ENCODE data around the gene ERFE. TPM values are rescaled to one million over a fixed set of nuclear protein-coding genes. Genes with fewer than 3 reads are reported as not detected.
"Not testable (repeated sequence)": the region's sequence is repeated elsewhere in the genome, so short reads cannot be mapped to it uniquely, and the experiment has no call there.

The ERFE gene, protein sequence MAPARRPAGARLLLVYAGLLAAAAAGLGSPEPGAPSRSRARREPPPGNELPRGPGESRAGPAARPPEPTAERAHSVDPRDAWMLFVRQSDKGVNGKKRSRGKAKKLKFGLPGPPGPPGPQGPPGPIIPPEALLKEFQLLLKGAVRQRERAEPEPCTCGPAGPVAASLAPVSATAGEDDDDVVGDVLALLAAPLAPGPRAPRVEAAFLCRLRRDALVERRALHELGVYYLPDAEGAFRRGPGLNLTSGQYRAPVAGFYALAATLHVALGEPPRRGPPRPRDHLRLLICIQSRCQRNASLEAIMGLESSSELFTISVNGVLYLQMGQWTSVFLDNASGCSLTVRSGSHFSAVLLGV
- not detected for total RNA-seq

GRCh38 chr2:238158509-238159070 is at the start of gene ERFE:
ERFE (plus strand) TSS chr2:238158970; CDS start chr2:238159008, 38 bp downstream.
- CTCF ChIA-PET = interaction anchor here (0.7 to 0.8 kb wide), 2 partner anchors 9 to 99 kb away, joined by 3 to 4 read pairs; no protein-coding TSS in a partner anchor
- peaks cover 6% of the 10 kb centered on the region for H3K4me1 Mint-ChIP-seq (ENCODE audit: low read depth)
- peaks cover 14% of the 10 kb centered on the region for H3K27me3 Mint-ChIP-seq
- no peak within 1 kb of the TSS for H3K27ac Mint-ChIP-seq
- H3K9me3 Mint-ChIP-seq = peaks cover 2% of the 10 kb centered on the region
- no peaks in the 10 kb centered on the region for H3K36me3 Mint-ChIP-seq
- intact Hi-C loops (cut with micrococcal nuclease) = loop anchor here (2.0 kb wide), 1 partner anchor 104 kb away; no protein-coding TSS in a partner anchor
- peak within 1 kb of the TSS; percentile 56 for H3K4me3 Mint-ChIP-seq
- DNase-seq = peak; percentile 67
- POLR2A ChIA-PET = no interaction called here

DNA sequence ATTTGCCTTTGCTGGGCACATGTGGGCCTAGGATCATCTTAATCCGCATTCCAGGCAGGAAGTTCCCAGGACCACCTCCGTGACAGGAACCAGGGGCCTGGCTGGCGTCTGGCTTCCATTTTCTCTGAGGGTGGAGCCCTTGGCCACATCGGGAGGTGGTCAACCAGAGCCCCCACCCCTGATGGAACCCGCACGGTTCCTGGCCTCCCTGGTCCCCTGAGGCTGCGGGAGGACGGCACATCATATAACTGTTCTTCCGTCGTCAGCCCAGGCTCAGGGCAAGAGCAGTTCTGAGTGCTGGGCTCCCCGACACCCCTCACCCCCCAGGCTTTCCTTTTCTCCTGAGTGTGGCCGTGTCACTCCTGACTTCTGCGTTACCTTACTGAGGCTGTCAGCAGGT is 45.2 kb upstream of the ERFE start:
- DNase-seq = no peak
- POLR2A ChIA-PET = no interaction called here
- intact Hi-C loops (cut with micrococcal nuclease) = no loop called here

GRCh38 chr2:238114331-238114841 is 44.4 kb upstream of the ERFE start:
- CTCF ChIA-PET = no interaction called here
- Mint-ChIP-seq H3K27ac (no peak overlapping the region), H3K4me3 (no peak overlapping the region), H3K9me3 (peaks cover 7% of the 10 kb centered on the region), H3K4me1 (ENCODE audit: low read depth) (no peaks in the 10 kb centered on the region), H3K27me3 (peaks cover 9% of the 10 kb centered on the region), H3K36me3 (peaks cover 2% of the 10 kb centered on the region)
- POLR2A ChIA-PET = no interaction called here
- intact Hi-C loops (cut with micrococcal nuclease) = no loop called here
- DNase-seq = no peak

More for the DNA sequence above, 45.2 kb upstream of the ERFE start:
- Mint-ChIP-seq H3K27ac (no peak overlapping the region), H3K9me3 (peaks cover 7% of the 10 kb centered on the region), H3K4me3 (no peak overlapping the region), H3K27me3 (peaks cover 7% of the 10 kb centered on the region), H3K4me1 (ENCODE audit: low read depth) (peaks cover 3% of the 10 kb centered on the region), H3K36me3 (peaks cover 2% of the 10 kb centered on the region)
- CTCF ChIA-PET = no interaction called here

DNA sequence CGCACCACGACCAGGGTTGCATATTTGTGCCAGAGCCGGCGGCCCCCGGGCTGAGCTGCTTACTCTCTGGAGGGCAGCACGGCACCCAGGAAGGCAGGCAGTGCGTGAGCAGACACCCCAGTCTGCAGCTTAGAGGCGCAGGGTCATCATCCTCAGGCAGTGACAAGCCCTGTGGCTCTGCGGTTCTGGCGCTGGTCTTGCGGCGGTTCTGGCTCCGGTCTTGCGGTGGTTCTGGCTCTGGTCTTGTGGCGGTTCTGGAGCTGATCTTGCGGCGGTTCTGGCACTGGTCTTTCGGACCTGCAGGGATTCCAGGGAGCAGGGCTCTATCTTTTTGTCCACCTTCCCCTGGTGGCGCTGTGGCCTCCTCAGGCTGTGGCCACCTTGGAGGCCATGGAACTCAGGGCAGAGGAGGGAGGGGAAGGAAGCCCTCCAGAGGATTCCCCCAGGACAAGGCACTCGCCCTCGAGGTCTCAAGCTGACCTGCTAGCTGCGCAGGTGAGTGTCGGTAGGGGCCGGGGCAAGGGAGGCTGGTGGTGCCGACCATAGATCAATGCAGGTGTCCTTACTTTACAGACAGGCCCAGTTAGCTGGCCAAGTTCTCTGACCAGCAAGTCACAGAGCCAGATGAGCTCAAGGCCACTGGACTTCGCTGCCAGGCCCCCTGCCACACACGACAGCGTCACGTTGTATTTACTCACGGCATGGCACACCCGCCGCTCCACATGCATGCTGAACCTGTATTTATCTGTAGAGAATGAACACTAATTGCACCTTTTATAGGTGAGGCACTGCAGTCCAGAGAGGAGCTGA is 43.7 kb upstream of the ERFE start:
- ChIA-PET CTCF (no interaction called here), POLR2A (interaction anchor here (0.6 kb wide), 1 partner anchor 180 kb away, joined by 3 read pairs; no protein-coding TSS in a partner anchor)
- intact Hi-C loops (cut with micrococcal nuclease) = no loop called here
- no peak for DNase-seq
- no peak overlapping the region for H3K4me3 Mint-ChIP-seq
- peaks cover 2% of the 10 kb centered on the region for H3K36me3 Mint-ChIP-seq
- H3K27ac Mint-ChIP-seq = no peak overlapping the region
- H3K27me3 Mint-ChIP-seq = peaks cover 9% of the 10 kb centered on the region
- no peaks in the 10 kb centered on the region for H3K4me1 Mint-ChIP-seq (ENCODE audit: low read depth)
- H3K9me3 Mint-ChIP-seq = peaks cover 7% of the 10 kb centered on the region

DNA sequence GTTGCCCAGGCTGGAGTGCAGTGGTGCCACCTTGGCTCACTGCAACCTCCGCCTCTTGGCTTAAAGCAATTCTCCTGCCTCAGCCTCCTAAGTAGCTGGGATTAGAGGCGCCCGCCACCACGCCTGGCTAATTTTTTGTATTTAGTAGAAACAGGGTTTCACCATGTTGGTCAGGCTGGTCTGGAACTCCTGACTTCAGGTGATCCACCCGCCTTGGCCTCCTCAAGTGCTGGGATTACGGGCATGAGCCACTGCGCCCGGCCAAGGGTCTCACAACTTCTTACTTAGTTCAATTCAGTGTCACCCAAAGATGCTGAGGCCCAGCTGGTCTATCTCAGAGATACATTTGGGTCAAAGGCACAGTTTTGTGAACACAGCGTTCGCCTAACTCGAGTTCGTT is 43.1 kb upstream of the ERFE start:
- H3K4me3 Mint-ChIP-seq; H3K4me1 Mint-ChIP-seq (ENCODE audit: low read depth); H3K27ac Mint-ChIP-seq; CTCF ChIA-PET; POLR2A ChIA-PET; intact Hi-C loops (cut with micrococcal nuclease); H3K36me3 Mint-ChIP-seq; H3K27me3 Mint-ChIP-seq; H3K9me3 Mint-ChIP-seq; DNase-seq: not testable (repeated sequence)

DNA sequence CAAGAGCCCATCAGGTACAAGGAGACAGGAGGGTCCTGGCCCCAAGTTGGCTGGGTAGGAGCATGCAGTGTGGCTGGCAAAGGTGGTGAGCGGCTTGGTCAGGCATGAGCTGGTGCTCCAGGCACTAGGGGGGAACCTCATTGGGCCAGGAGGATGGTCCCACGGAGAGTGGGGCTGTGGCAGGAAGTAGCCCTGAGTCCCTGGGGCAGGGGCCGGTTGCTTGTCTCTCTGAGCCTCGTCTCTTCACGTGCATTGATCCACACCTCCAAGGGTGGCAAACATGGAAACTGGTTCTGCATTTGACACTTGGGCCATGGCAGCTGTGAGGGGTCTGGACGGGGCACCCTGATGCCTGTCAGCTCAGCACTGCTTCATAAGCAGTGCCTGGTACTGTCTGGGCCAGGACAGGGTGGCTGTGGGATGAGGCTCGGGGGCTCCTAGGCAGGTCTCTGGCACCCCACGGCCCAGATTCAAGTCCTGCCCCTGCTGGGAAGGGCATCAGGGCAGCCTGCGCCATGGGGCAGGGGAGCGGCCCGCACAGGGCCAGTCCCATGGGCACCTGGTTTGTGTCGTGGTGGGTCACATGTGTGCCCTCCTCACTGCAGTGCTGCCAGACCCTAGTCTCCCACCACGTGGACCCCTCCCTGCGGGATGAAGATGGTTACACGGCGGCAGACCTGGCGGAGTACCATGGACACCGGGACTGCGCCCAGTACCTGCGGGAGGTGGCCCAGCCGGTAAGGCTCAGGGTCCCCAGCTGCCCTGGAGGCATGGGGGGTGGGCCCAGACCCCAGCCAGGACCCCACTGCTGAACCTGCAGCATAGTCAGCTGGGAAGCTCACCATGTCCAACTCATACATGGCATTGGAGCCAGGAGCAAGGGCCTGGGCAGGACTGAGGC is 42.2 kb upstream of the ERFE start:
- peaks cover 7% of the 10 kb centered on the region for H3K9me3 Mint-ChIP-seq
- H3K27me3 Mint-ChIP-seq = peaks cover 9% of the 10 kb centered on the region
- no peak for DNase-seq
- H3K36me3 Mint-ChIP-seq = peaks cover 2% of the 10 kb centered on the region
- CTCF ChIA-PET = no interaction called here
- POLR2A ChIA-PET = no interaction called here
- intact Hi-C loops (cut with micrococcal nuclease) = no loop called here
- H3K27ac Mint-ChIP-seq = no peak overlapping the region
- no peaks in the 10 kb centered on the region for H3K4me1 Mint-ChIP-seq (ENCODE audit: low read depth)
- no peak overlapping the region for H3K4me3 Mint-ChIP-seq

- Mint-ChIP-seq H3K9me3 (peaks cover 7% of the 10 kb centered on the region), H3K4me3 (no peak overlapping the region), H3K27me3 (peaks cover 9% of the 10 kb centered on the region), H3K36me3 (peaks cover 2% of the 10 kb centered on the region), H3K27ac (no peak overlapping the region), H3K4me1 (ENCODE audit: low read depth) (no peaks in the 10 kb centered on the region)
- POLR2A ChIA-PET = no interaction called here
- DNase-seq = no peak
- intact Hi-C loops (cut with micrococcal nuclease) = no loop called here
- CTCF ChIA-PET = no interaction called here
These were observed 41.3 kb upstream of the ERFE start for GRCh38 chr2:238117199-238118154.

- H3K36me3 Mint-ChIP-seq = no peaks in the 10 kb centered on the region
These were observed 38.9 kb upstream of the ERFE start for GRCh38 chr2:238119756-238120462.

GRCh38 chr2:238120463-238121298 is 38.1 kb upstream of the ERFE start:
- DNase-seq = no peak
- Mint-ChIP-seq H3K27me3 (peaks cover 9% of the 10 kb centered on the region), H3K27ac (no peak overlapping the region), H3K4me1 (ENCODE audit: low read depth) (no peaks in the 10 kb centered on the region), H3K36me3 (no peaks in the 10 kb centered on the region), H3K4me3 (no peak overlapping the region), H3K9me3 (no peaks in the 10 kb centered on the region)
- ChIA-PET POLR2A (no interaction called here), CTCF (no interaction called here)
- intact Hi-C loops (cut with micrococcal nuclease) = no loop called here

More at GRCh38 chr2:238119756-238120462, 38.9 kb upstream of the ERFE start:
- Mint-ChIP-seq H3K27me3 (peaks cover 9% of the 10 kb centered on the region), H3K4me1 (ENCODE audit: low read depth) (no peaks in the 10 kb centered on the region), H3K9me3 (no peaks in the 10 kb centered on the region), H3K4me3 (no peak overlapping the region), H3K27ac (no peak overlapping the region)
- no peak for DNase-seq
- POLR2A ChIA-PET = no interaction called here
- intact Hi-C loops (cut with micrococcal nuclease) = no loop called here
- CTCF ChIA-PET = interaction anchor here (0.7 kb wide), 1 partner anchor 24 kb away, joined by 4 read pairs; no protein-coding TSS in a partner anchor
